ENCODE results near the gene CYS1. TPM values are rescaled to one million over a fixed set of nuclear protein-coding genes. Genes with fewer than 3 reads are reported as not detected.

Gene CYS1
- total and polyA plus RNA-seq, 2 of the 13 experiments (the other 11 are each of a cell fraction or from before 2014, with no cell fraction given), result 0.04 TPM; not detected in 1

DNA sequence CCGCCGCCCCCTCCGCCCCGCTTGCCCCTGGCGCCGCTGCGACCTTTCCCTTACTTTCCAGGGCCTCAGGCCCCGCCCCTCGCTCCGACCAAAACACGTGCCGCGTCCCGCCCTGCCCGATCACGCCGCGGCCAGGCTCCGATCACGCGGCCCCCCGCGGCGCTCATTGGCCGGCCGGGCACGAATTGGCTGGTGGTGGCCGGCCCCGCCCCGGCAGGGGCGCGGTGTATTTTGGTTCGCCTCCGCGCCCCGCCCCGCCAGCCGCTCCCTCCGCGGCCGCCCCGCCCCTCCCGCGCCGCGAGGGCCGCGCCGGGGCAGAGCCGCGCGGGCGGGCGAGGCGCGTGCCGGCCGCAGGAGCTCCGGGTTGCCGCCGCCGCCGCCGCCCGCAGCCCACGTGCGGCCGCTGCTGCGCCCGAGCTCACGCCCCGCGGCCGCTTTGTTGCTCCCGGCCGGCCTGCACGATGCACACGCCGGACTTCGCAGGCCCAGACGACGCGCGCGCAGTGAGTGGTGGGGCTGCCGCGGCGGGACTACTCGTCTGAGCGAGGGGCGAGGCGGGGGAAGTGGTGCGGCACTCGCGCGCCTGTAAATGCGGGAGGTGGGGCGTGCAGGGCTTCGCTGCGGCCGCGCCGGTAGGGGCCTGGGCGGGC is 36.8 kb downstream of the CYS1 start, which contains the start of gene KLF11 (continued):
- TF ChIP-seq KDM2A (CRISPR knock-in tag; IDR thresholded peaks at IDR 0.05; ENCODE audit: borderline replicate concordance, low read depth) (peak; percentile 82), MTA3 (CRISPR knock-in tag; IDR thresholded peaks at IDR 0.05) (no peak), SRF (IDR thresholded peaks at IDR 0.05; ENCODE audit: low read depth, low read length) (no peak), ZNF3 (CRISPR knock-in tag; IDR thresholded peaks at IDR 0.05) (no peak), ZNF337 (CRISPR knock-in tag; IDR thresholded peaks at IDR 0.05; ENCODE audit: borderline replicate concordance, low read depth) (no peak), XRCC5 (optimal IDR thresholded peaks at IDR 0.05; ENCODE audit: low read length) (no peak), ZBTB7A (CRISPR knock-in tag; IDR thresholded peaks at IDR 0.05) (peak; percentile 6), ZNF124 (CRISPR knock-in tag; IDR thresholded peaks at IDR 0.05) (0 out of 2 replicates have a peak, but pooled peaks have one; percentile 76), MEIS2 (CRISPR knock-in tag; IDR thresholded peaks at IDR 0.05) (peak; percentile 97), FOXM1 (CRISPR knock-in tag; IDR thresholded peaks at IDR 0.05) (peak; percentile 92), TCF7 (IDR thresholded peaks at IDR 0.05; ENCODE audit: low read depth) (no peak), ZIK1 (CRISPR knock-in tag; IDR thresholded peaks at IDR 0.05; ENCODE audit: borderline replicate concordance, low read depth) (peak; percentile 98), ZBTB38 (CRISPR knock-in tag; IDR thresholded peaks at IDR 0.05) (peak; percentile 83), CBFB (CRISPR knock-in tag; IDR thresholded peaks at IDR 0.05) (peak; percentile 65; the same call in 1 of the 2 replicates), BHLHE40 (IDR thresholded peaks at IDR 0.05; ENCODE audit: low read length) (peak; percentile 97), SRY (CRISPR knock-in tag; IDR thresholded peaks at IDR 0.05) (peak; percentile 98), IRF2 (CRISPR knock-in tag; IDR thresholded peaks at IDR 0.05) (peak; percentile 52; the same call in 1 of the 2 replicates)
- TF ChIP-seq, protein P1, sequence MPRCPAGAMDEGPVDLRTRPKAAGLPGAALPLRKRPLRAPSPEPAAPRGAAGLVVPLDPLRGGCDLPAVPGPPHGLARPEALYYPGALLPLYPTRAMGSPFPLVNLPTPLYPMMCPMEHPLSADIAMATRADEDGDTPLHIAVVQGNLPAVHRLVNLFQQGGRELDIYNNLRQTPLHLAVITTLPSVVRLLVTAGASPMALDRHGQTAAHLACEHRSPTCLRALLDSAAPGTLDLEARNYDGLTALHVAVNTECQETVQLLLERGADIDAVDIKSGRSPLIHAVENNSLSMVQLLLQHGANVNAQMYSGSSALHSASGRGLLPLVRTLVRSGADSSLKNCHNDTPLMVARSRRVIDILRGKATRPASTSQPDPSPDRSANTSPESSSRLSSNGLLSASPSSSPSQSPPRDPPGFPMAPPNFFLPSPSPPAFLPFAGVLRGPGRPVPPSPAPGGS (CRISPR knock-in tag; IDR thresholded peaks at IDR 0.05), result peak; percentile 97
- TF ChIP-seq, protein P2, sequence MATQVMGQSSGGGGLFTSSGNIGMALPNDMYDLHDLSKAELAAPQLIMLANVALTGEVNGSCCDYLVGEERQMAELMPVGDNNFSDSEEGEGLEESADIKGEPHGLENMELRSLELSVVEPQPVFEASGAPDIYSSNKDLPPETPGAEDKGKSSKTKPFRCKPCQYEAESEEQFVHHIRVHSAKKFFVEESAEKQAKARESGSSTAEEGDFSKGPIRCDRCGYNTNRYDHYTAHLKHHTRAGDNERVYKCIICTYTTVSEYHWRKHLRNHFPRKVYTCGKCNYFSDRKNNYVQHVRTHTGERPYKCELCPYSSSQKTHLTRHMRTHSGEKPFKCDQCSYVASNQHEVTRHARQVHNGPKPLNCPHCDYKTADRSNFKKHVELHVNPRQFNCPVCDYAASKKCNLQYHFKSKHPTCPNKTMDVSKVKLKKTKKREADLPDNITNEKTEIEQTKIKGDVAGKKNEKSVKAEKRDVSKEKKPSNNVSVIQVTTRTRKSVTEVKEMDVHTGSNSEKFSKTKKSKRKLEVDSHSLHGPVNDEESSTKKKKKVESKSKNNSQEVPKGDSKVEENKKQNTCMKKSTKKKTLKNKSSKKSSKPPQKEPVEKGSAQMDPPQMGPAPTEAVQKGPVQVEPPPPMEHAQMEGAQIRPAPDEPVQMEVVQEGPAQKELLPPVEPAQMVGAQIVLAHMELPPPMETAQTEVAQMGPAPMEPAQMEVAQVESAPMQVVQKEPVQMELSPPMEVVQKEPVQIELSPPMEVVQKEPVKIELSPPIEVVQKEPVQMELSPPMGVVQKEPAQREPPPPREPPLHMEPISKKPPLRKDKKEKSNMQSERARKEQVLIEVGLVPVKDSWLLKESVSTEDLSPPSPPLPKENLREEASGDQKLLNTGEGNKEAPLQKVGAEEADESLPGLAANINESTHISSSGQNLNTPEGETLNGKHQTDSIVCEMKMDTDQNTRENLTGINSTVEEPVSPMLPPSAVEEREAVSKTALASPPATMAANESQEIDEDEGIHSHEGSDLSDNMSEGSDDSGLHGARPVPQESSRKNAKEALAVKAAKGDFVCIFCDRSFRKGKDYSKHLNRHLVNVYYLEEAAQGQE (IDR thresholded peaks at IDR 0.05; ENCODE audit: borderline replicate concordance in 1 of 2, low read depth in 1 of 2, low read length in 2 of 2), result no peak
- TF ChIP-seq, protein P3, sequence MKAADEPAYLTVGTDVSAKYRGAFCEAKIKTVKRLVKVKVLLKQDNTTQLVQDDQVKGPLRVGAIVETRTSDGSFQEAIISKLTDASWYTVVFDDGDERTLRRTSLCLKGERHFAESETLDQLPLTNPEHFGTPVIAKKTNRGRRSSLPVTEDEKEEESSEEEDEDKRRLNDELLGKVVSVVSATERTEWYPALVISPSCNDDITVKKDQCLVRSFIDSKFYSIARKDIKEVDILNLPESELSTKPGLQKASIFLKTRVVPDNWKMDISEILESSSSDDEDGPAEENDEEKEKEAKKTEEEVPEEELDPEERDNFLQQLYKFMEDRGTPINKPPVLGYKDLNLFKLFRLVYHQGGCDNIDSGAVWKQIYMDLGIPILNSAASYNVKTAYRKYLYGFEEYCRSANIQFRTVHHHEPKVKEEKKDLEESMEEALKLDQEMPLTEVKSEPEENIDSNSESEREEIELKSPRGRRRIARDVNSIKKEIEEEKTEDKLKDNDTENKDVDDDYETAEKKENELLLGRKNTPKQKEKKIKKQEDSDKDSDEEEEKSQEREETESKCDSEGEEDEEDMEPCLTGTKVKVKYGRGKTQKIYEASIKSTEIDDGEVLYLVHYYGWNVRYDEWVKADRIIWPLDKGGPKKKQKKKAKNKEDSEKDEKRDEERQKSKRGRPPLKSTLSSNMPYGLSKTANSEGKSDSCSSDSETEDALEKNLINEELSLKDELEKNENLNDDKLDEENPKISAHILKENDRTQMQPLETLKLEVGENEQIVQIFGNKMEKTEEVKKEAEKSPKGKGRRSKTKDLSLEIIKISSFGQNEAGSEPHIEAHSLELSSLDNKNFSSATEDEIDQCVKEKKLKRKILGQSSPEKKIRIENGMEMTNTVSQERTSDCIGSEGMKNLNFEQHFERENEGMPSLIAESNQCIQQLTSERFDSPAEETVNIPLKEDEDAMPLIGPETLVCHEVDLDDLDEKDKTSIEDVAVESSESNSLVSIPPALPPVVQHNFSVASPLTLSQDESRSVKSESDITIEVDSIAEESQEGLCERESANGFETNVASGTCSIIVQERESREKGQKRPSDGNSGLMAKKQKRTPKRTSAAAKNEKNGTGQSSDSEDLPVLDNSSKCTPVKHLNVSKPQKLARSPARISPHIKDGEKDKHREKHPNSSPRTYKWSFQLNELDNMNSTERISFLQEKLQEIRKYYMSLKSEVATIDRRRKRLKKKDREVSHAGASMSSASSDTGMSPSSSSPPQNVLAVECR (CRISPR knock-in tag; IDR thresholded peaks at IDR 0.05; ENCODE audit: borderline replicate concordance), result peak; percentile 69

Measured in HepG2 (cell line).